ENCODE measurements around the gene DENND1B. TPM values are rescaled to one million over a fixed set of nuclear protein-coding genes. Genes with fewer than 3 reads are reported as not detected.

The DENND1B gene
- total RNA-seq, 1 experiment from 2014 or later: 6.3 TPM

DNA sequence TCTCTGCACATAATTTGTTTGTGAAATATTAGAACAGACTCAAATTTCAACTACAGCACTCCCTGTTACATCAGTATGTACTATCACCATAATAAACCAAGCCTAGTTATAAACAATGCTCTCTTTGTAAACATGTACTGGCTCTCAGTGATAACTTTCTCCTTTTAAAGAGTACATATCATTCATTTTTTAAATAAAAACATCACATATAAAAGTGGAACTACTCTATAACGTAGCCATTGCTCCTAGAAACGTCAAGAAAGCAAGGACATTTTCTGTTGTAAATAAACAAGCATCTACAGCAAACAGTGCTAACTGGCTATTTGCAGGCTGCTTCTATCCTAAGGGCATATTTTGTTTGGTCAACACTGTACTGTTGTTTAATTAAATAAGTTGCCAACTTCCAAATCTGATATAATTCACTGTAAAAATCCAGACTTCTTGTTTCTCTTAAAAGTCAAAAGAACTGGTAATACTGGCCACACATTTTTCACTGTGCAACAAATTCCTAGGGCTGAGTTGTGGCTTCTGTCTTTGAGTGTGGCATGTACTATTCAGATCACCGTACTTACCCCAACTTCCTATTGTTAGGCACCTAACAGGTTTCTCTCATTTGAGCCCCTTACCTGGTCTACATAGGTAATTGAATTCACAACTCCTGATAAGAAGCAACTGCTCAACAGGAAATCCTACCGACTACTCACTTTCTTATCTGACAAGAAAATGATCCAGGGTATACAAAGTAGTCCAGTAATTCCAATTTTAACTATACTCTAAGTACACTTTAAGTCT, 111.9 kb downstream of the DENND1B start:
- Mint-ChIP-seq H3K9me3 (no peaks in the 10 kb centered on the region), H3K4me1 (peaks cover 0 to 5% of the 10 kb centered on the region in 2 experiments; a peak in 2 of 4 replicates), H3K27me3 (ENCODE audit: low read depth) (no peaks in the 10 kb centered on the region), H3K27ac (no peak overlapping the region), H3K36me3 (ENCODE audit: insufficient read depth in 1 of 3, low read depth in 3 of 3) (no peaks in the 10 kb centered on the region), H3K4me3 (no peak overlapping the region)
- Histone ChIP-seq H4K20me1 (ENCODE audit: control insufficient read depth, insufficient read depth, insufficient read length) (no peaks in the 10 kb centered on the region), H3K14ac (ENCODE audit: insufficient read depth, low read length) (no peak overlapping the region), H3K23me2 (ENCODE audit: insufficient read length, low read depth, low read length, poor library complexity, severe bottlenecking) (no peaks in the 10 kb centered on the region), H2BK120ac (ENCODE audit: low read depth, low read length, poor library complexity, severe bottlenecking) (no peak overlapping the region), H2AFZ (ENCODE audit: low read length) (no peak overlapping the region), H3K56ac (ENCODE audit: insufficient read length, low read depth, low read length) (no peak overlapping the region), H3K4me1 (ENCODE audit: insufficient read depth, low read length) (no peaks in the 10 kb centered on the region), H4K91ac (ENCODE audit: insufficient read length, low read depth, low read length) (no peak overlapping the region), H4K8ac (replicated peaks; ENCODE audit: insufficient read length, low read depth, low read length) (no peak overlapping the region), H2AK5ac (ENCODE audit: insufficient read length, low read length) (no peak overlapping the region), H3K23ac (ENCODE audit: insufficient read length, low read depth, low read length) (no peak overlapping the region), H3K27me3 (ENCODE audit: insufficient read depth, low read length) (no peaks in the 10 kb centered on the region), H3K9ac (ENCODE audit: extremely low read depth, insufficient read length, low read length) (no peak overlapping the region), H3T11ph (ENCODE audit: low read length) (no peak overlapping the region), H3K9me3 (ENCODE audit: control insufficient read depth, low read depth, low read length) (no peaks in the 10 kb centered on the region), H3K79me2 (ENCODE audit: insufficient read depth, low read length) (no peaks in the 10 kb centered on the region), H4K5ac (ENCODE audit: insufficient read length, low read depth, low read length) (no peak overlapping the region), H3K4me2 (ENCODE audit: insufficient read depth, insufficient read length, low read length) (no peak overlapping the region), H3K4ac (ENCODE audit: low read depth, low read length) (no peak overlapping the region), H3K79me1 (ENCODE audit: insufficient read depth, low read depth, low read length, poor library complexity, severe bottlenecking) (no peaks in the 10 kb centered on the region), H2BK15ac (ENCODE audit: low read depth, low read length) (no peak overlapping the region), H2BK20ac (ENCODE audit: low read depth, low read length, poor library complexity, severe bottlenecking) (no peak overlapping the region), H3K27ac (ENCODE audit: insufficient read length, low read depth, low read length) (no peak overlapping the region), H3K18ac (ENCODE audit: insufficient read length, low read depth, low read length) (no peak overlapping the region), H2BK12ac (ENCODE audit: insufficient read length, low read depth, low read length) (no peak overlapping the region), H2BK5ac (ENCODE audit: insufficient read length, low read length) (no peak overlapping the region)
- DNase-seq: no peak
- WGBS (ENCODE audit: extremely low coverage, insufficient read length, low lambda C conversion rate): no CpG with 5 or more reads among the region's 4 CpGs
- TF ChIP-seq, protein P1, sequence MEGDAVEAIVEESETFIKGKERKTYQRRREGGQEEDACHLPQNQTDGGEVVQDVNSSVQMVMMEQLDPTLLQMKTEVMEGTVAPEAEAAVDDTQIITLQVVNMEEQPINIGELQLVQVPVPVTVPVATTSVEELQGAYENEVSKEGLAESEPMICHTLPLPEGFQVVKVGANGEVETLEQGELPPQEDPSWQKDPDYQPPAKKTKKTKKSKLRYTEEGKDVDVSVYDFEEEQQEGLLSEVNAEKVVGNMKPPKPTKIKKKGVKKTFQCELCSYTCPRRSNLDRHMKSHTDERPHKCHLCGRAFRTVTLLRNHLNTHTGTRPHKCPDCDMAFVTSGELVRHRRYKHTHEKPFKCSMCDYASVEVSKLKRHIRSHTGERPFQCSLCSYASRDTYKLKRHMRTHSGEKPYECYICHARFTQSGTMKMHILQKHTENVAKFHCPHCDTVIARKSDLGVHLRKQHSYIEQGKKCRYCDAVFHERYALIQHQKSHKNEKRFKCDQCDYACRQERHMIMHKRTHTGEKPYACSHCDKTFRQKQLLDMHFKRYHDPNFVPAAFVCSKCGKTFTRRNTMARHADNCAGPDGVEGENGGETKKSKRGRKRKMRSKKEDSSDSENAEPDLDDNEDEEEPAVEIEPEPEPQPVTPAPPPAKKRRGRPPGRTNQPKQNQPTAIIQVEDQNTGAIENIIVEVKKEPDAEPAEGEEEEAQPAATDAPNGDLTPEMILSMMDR (conservative IDR thresholded peaks at IDR 0.05): no peak
